Endometrium (tissue), 2 donors: ENCODE data around the gene FANCL.
"Not testable (repeated sequence)": the region's sequence is repeated elsewhere in the genome, so short reads cannot be mapped to it uniquely, and the experiment has no call there.

Experiments
- FAIRE-seq: peaks from 2 replicates; lab custom pipeline; 2012; peaks lifted over from hg19 to GRCh38; lab: Jason Lieb, UNC
- donor health status: control.
- donor health status: control.

The FANCL gene

GRCh38 chr2:58240670-58241545, at the start of gene FANCL:
Gene FANCL, minus strand, starts transcription at chr2:58241325. Its CDS starts 12 bp downstream, at chr2:58241313.
- no peak for FAIRE-seq

GRCh38 chr2:58289029-58289428, 47.9 kb upstream of the FANCL start:
- no peak for FAIRE-seq

- FAIRE-seq, result peak; percentile 83
Measured at GRCh38 chr2:58283931-58284330, 42.8 kb upstream of the FANCL start.

GRCh38 chr2:58275144-58275543, 34.0 kb upstream of the FANCL start:
- not testable (repeated sequence) for FAIRE-seq

GRCh38 chr2:58271826-58272225, 30.7 kb upstream of the FANCL start:
- no peak for FAIRE-seq

- FAIRE-seq, result no peak
Measured at GRCh38 chr2:58268685-58269084, 27.6 kb upstream of the FANCL start.

- no peak for FAIRE-seq
Measured at GRCh38 chr2:58266211-58266610, 25.1 kb upstream of the FANCL start.

- FAIRE-seq, result no peak
Measured at GRCh38 chr2:58261209-58261608, 20.1 kb upstream of the FANCL start.

- FAIRE-seq, result not testable (repeated sequence)
Measured at GRCh38 chr2:58258456-58258855, 17.3 kb upstream of the FANCL start.

- FAIRE-seq, result not testable (repeated sequence)
Measured at GRCh38 chr2:58251331-58252201, 10.4 kb upstream of the FANCL start.

- FAIRE-seq, result no peak
Measured at GRCh38 chr2:58241546-58241864, 380 bp upstream of the FANCL start.

- FAIRE-seq, result no peak
Measured at GRCh38 chr2:58239243-58239925, 1.7 kb downstream of the FANCL start.

- no peak for FAIRE-seq
Measured at GRCh38 chr2:58237741-58238140, 3.4 kb downstream of the FANCL start.

GRCh38 chr2:58235984-58236383, 5.1 kb downstream of the FANCL start:
- FAIRE-seq, result no peak

GRCh38 chr2:58235170-58235569, 6.0 kb downstream of the FANCL start:
- FAIRE-seq, result no peak

GRCh38 chr2:58228299-58228698, 12.8 kb downstream of the FANCL start:
- FAIRE-seq, result no peak

GRCh38 chr2:58227171-58227917, 13.8 kb downstream of the FANCL start:
- FAIRE-seq, result no peak

- no peak for FAIRE-seq
Measured at GRCh38 chr2:58221909-58222308, 19.2 kb downstream of the FANCL start.

- FAIRE-seq, result no peak
Measured at GRCh38 chr2:58215429-58215828, 25.7 kb downstream of the FANCL start.

GRCh38 chr2:58210951-58211568, 30.1 kb downstream of the FANCL start:
- not testable (repeated sequence) for FAIRE-seq

- FAIRE-seq, result no peak
Measured at GRCh38 chr2:58207189-58207588, 33.9 kb downstream of the FANCL start.
